MM.1S (cell line): ENCODE measurements around the gene RDH13.

Source experiments
- CTCF ChIP-seq: fragments of 300-600 bp; sonication (generic); IDR thresholded peaks from 2 replicates; pipeline ENCODE4 v1.5.1; 2016; ENCODE audit warnings: antibody characterized with exemption, low read length, mixed read lengths
- EZH2 ChIP-seq: fragments of 300-600 bp; sonication (generic); optimal IDR thresholded peaks from 2 replicates; pipeline ENCODE3; 2017; ENCODE audit warnings: low read depth, mild to moderate bottlenecking, antibody characterized with exemption, low read length, mixed read lengths
- EZH2phosphoT487 ChIP-seq: fragments of 300-600 bp; sonication (generic); IDR thresholded peaks from 2 replicates; pipeline ENCODE4 v1.6.1; 2018; ENCODE audit warnings: antibody characterized with exemption, low read length

- no peak for TF ChIP-seq CTCF
- no peak for TF ChIP-seq EZH2
- no peak for TF ChIP-seq EZH2phosphoT487
Observed at GRCh38 chr19:55044286-55044685, 18.7 kb downstream of the RDH13 start.
